GM12891 (cell line): ENCODE measurements around the gene BAHD1.

Experiments
- PAX5 ChIP-seq: IDR thresholded peaks from 2 replicates; pipeline ENCODE4 v1.6.1; 2011; ENCODE audit warnings: low read length, moderate library complexity, mild to moderate bottlenecking; ENCODE audit not compliant: insufficient read depth, severe bottlenecking
- POLR2A ChIP-seq: IDR thresholded peaks from 2 replicates; pipeline ENCODE4 v1.6.1; 2011; ENCODE audit warnings: low read depth, low read length, control low read depth
- POLR2AphosphoS5 ChIP-seq: IDR thresholded peaks from 2 replicates; pipeline ENCODE4 v1.6.1; 2011; ENCODE audit warnings: low read depth, low read length, control low read depth
- POU2F2 ChIP-seq: IDR thresholded peaks from 2 replicates; pipeline ENCODE4 v1.6.1; 2011; ENCODE audit warnings: low read depth, mild to moderate bottlenecking, control low read depth, low read length, moderate library complexity
- SPI1 ChIP-seq: IDR thresholded peaks from 2 replicates; pipeline ENCODE4 v1.6.1; 2011; ENCODE audit warnings: low read depth, low read length, control low read depth
- TAF1 ChIP-seq: IDR thresholded peaks from 2 replicates; pipeline ENCODE4 v1.6.1; 2011; ENCODE audit warnings: low read depth, low read length, control low read depth

DNA sequence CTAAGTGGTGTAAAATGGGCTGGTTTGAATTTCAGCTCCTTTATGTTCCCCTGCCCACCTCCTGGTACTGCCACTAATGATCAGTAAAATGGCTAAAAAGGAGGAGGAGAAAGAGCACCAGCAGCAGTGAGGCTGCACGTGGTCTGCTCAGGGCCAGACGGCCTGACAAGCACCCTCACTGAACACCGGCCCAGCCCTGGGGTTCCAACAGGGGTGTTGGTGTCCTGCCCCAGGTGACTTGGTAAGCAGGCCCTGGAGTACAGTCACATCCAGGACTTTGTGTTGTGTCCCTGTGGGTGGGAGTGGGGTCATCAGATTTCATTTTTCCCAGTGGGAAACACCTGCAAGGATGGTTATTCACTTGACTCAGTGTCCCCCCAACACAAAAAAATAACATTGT lies 5.4 kb downstream of the BAHD1 start:
- no peak for TF ChIP-seq POLR2AphosphoS5
- TF ChIP-seq POLR2A, result no peak
- no peak for TF ChIP-seq POU2F2
- TF ChIP-seq SPI1, result no peak
- TF ChIP-seq TAF1, result no peak
- no peak for TF ChIP-seq PAX5
